ENCODE measurements around the gene ARHGAP15. TPM values are rescaled to one million over a fixed set of nuclear protein-coding genes. Genes with fewer than 3 reads are reported as not detected.

The ARHGAP15 gene
- total and polyA plus RNA-seq, 12 donors, result 4.7 to 33.8 (median 10.4) TPM

DNA sequence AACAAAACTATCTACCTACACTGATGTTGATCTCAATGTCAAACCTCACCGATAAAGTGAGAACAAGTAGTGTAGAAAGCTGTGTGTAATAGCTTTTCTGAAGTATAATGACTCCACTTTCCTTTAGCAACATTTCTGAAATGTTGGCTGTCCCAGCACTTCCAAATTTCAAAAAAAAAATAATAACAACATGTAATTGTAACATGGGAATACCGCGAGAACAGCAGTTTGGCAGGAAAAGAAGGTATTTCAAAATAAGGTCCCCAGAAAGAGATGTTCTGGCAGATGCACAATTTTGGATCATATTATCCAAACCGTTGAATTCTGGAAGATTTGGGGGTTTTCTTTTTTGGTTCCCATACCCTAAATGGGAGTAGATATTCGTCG, 352.0 kb downstream of the ARHGAP15 start:
- Histone ChIP-seq H3K9me3 (replicated peaks in 1 of 3) (no peaks in the 10 kb centered on the region), H3K36me3 (replicated peaks in 1 of 2) (no peaks in the 10 kb centered on the region), H3K4me3 (no peak overlapping the region), H3K4me1 (replicated peaks in 1 of 2) (peaks cover 0 to 5% of the 10 kb centered on the region in 2 donors), H3K27ac (peak overlapping the region in 2 of 5 donors; percentile 52 to 76), H3K27me3 (no peaks in the 10 kb centered on the region)
- no peak for TF ChIP-seq POLR2A (IDR thresholded peaks at IDR 0.05)
- TF ChIP-seq, protein P1, sequence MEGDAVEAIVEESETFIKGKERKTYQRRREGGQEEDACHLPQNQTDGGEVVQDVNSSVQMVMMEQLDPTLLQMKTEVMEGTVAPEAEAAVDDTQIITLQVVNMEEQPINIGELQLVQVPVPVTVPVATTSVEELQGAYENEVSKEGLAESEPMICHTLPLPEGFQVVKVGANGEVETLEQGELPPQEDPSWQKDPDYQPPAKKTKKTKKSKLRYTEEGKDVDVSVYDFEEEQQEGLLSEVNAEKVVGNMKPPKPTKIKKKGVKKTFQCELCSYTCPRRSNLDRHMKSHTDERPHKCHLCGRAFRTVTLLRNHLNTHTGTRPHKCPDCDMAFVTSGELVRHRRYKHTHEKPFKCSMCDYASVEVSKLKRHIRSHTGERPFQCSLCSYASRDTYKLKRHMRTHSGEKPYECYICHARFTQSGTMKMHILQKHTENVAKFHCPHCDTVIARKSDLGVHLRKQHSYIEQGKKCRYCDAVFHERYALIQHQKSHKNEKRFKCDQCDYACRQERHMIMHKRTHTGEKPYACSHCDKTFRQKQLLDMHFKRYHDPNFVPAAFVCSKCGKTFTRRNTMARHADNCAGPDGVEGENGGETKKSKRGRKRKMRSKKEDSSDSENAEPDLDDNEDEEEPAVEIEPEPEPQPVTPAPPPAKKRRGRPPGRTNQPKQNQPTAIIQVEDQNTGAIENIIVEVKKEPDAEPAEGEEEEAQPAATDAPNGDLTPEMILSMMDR (IDR thresholded peaks at IDR 0.05), result no peak
- DNase-seq, result no peak
- intact Hi-C loops (cut with DNase I), result no loop called here
- WGBS, 4 donors, result 55 to 65% (median 61%) methylated on average over 6 of the region's 6 CpGs

DNA sequence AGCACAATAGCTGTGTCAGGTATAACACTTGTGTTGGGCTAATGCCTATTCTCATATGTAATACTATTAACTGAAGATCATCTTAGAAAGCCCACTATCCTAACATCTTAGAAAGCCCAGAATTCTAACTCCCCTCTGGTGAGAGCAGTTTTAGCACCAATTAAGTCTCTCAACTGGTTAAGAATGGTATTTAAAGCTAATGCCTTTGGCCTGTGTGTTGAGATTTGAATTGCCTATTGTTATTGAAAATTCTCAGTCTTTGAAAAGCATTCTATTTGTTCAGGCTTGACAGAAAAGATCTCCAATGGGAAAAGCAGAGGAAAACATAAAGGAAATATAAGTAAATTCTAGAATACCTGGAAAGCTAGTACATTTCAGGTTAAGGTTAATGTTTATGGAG, 352.5 kb downstream of the ARHGAP15 start:
- intact Hi-C loops (cut with DNase I), result no loop called here
- Histone ChIP-seq H3K4me3 (no peak overlapping the region), H3K27ac (peak overlapping the region in 2 of 5 donors; percentile 52 to 76), H3K36me3 (replicated peaks in 1 of 2) (no peaks in the 10 kb centered on the region), H3K9me3 (replicated peaks in 1 of 3) (no peaks in the 10 kb centered on the region), H3K4me1 (replicated peaks in 1 of 2) (peaks cover 0 to 5% of the 10 kb centered on the region in 2 donors), H3K27me3 (no peaks in the 10 kb centered on the region)
- TF ChIP-seq, protein P1 (IDR thresholded peaks at IDR 0.05), result no peak
- no peak for TF ChIP-seq POLR2A (IDR thresholded peaks at IDR 0.05)
- no peak for DNase-seq

DNA sequence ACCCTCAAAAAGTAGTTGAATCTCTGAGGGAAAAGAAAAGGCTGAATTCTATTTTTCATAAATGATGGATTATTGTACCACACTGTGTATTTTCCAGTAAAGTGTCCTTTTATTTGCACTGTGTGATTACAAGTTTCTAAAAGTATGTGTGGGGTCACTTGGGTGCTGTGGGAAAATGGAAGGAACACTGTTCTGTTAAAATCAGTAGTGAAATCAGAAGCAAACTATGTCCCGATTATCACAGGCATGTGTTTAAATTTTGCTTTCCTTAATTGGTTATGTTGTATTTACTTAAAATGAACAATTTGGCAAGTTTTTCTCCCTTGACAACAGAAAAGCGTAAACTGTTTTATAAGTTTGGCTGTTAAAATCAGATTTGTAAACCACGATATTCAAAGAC, 353.1 kb downstream of the ARHGAP15 start:
- H3K4me3 ChIP-seq, result no peak overlapping the region
- H3K4me1 ChIP-seq (replicated peaks in 1 of 2), result peaks cover 0 to 5% of the 10 kb centered on the region in 2 donors
- intact Hi-C loops (cut with DNase I), result no loop called here
- no peaks in the 10 kb centered on the region for H3K27me3 ChIP-seq
- no peaks in the 10 kb centered on the region for H3K9me3 ChIP-seq (replicated peaks in 1 of 3)
- WGBS, 4 donors, result 57 to 76% (median 66%) methylated on average over 3 of the region's 3 CpGs
- TF ChIP-seq POLR2A (IDR thresholded peaks at IDR 0.05), result no peak
- TF ChIP-seq, protein P1 (IDR thresholded peaks at IDR 0.05), result no peak
- DNase-seq, result no peak
- H3K27ac ChIP-seq, result peak overlapping the region in 2 of 5 donors; percentile 2 to 45
- no peaks in the 10 kb centered on the region for H3K36me3 ChIP-seq (replicated peaks in 1 of 2)

DNA sequence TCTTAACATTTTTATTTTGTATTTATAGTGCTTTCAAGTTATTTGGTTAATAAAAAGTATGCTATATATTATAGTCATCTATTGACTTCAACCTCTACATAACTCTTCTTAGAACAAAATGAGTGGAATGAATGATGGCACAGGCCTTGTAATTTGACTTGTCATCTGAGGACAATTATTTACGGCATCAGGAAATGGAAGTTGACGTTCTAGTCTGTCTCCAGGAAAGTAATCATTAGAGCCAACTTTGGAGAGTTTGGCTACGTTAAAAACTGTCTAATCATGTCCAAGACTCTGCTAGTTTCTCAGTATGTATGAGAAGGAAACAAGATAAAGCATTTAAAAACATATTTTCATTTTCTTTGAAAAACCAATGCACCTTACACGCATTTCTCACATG, 353.6 kb downstream of the ARHGAP15 start:
- Histone ChIP-seq H3K4me3 (no peak overlapping the region), H3K36me3 (replicated peaks in 1 of 2) (no peaks in the 10 kb centered on the region), H3K4me1 (replicated peaks in 1 of 2) (peaks cover 0 to 5% of the 10 kb centered on the region in 2 donors), H3K27me3 (no peaks in the 10 kb centered on the region), H3K9me3 (replicated peaks in 1 of 3) (no peaks in the 10 kb centered on the region), H3K27ac (peak overlapping the region in 2 of 5 donors; percentile 2 to 45)
- intact Hi-C loops (cut with DNase I), result no loop called here
- no peak for DNase-seq
- WGBS, 4 donors, result 49 to 57% (median 51%) methylated on average over 4 of the region's 4 CpGs
- TF ChIP-seq, protein P1 (IDR thresholded peaks at IDR 0.05), result no peak
- TF ChIP-seq POLR2A (IDR thresholded peaks at IDR 0.05), result no peak

All from adrenal gland (tissue), 12 donors.